Measurements from ENCODE around the gene PRSS1.
"Not testable (repeated sequence)": the region's sequence is repeated elsewhere in the genome, so short reads cannot be mapped to it uniquely, and the experiment has no call there.

PRSS1 gene

GRCh38 chr7:142776206-142776844 is 27.1 kb downstream of the PRSS1 start:
- H3K27ac ChIP-seq (ENCODE audit: low read length), result no peak overlapping the region
- peaks cover 1% of the 10 kb centered on the region; the same call in 1 of the 2 replicates for H3K4me1 ChIP-seq (ENCODE audit: low read length)
- H3K4me3 ChIP-seq (ENCODE audit: low read length), result no peak overlapping the region
- H3K79me2 ChIP-seq (ENCODE audit: low read length), result no peaks in the 10 kb centered on the region
- no peak overlapping the region for H2AFZ ChIP-seq (ENCODE audit: low read depth, low read length)
- H3K9me3 ChIP-seq (ENCODE audit: insufficient read depth, low read length), result no peaks in the 10 kb centered on the region
- H3K9ac ChIP-seq (ENCODE audit: low read length), result no peak overlapping the region
- no peaks in the 10 kb centered on the region for H4K20me1 ChIP-seq (ENCODE audit: insufficient read depth, low read length)
- no peak overlapping the region for H3K4me2 ChIP-seq (ENCODE audit: low read length)
- no peaks in the 10 kb centered on the region for H3K36me3 ChIP-seq (replicated peaks; ENCODE audit: low read depth, low read length)
- TF ChIP-seq EZH2phosphoT487 (IDR thresholded peaks at IDR 0.05; ENCODE audit: low read depth), result no peak
- no peak for TF ChIP-seq CTCF (IDR thresholded peaks at IDR 0.05; ENCODE audit: low read depth, low read length)
- H3K27me3 ChIP-seq (ENCODE audit: low read depth, low read length), result peaks cover 11% of the 10 kb centered on the region

- H3K79me2 ChIP-seq (ENCODE audit: low read length); H3K9me3 ChIP-seq (ENCODE audit: insufficient read depth, low read length); H2AFZ ChIP-seq (ENCODE audit: low read depth, low read length); H3K36me3 ChIP-seq (replicated peaks; ENCODE audit: low read depth, low read length); H4K20me1 ChIP-seq (ENCODE audit: insufficient read depth, low read length); H3K4me3 ChIP-seq (ENCODE audit: low read length); H3K4me2 ChIP-seq (ENCODE audit: low read length); H3K9ac ChIP-seq (ENCODE audit: low read length); H3K27me3 ChIP-seq (ENCODE audit: low read depth, low read length); H3K27ac ChIP-seq (ENCODE audit: low read length); H3K4me1 ChIP-seq (ENCODE audit: low read length): not testable (repeated sequence)
Observed at GRCh38 chr7:142776845-142777225, 27.6 kb downstream of the PRSS1 start.

- Histone ChIP-seq H2AFZ (ENCODE audit: low read depth, low read length) (no peak overlapping the region), H3K79me2 (ENCODE audit: low read length) (no peaks in the 10 kb centered on the region), H3K4me2 (ENCODE audit: low read length) (no peak overlapping the region), H3K36me3 (replicated peaks; ENCODE audit: low read depth, low read length) (no peaks in the 10 kb centered on the region), H3K27ac (ENCODE audit: low read length) (no peak overlapping the region), H3K9ac (ENCODE audit: low read length) (no peak overlapping the region), H3K4me1 (ENCODE audit: low read length) (0 out of 2 replicates have a peak, but pooled peaks cover under 1% of the 10 kb centered on the region), H3K27me3 (ENCODE audit: low read depth, low read length) (0 out of 2 replicates have a peak, but pooled peaks cover 5% of the 10 kb centered on the region), H4K20me1 (ENCODE audit: insufficient read depth, low read length) (no peaks in the 10 kb centered on the region), H3K4me3 (ENCODE audit: low read length) (no peak overlapping the region), H3K9me3 (ENCODE audit: insufficient read depth, low read length) (no peaks in the 10 kb centered on the region)
- TF ChIP-seq CTCF (IDR thresholded peaks at IDR 0.05; ENCODE audit: low read depth, low read length) (no peak), EZH2phosphoT487 (IDR thresholded peaks at IDR 0.05; ENCODE audit: low read depth) (no peak)
Observed at GRCh38 chr7:142777318-142777717, 28.0 kb downstream of the PRSS1 start.

- peaks cover 17% of the 10 kb centered on the region for H3K4me1 ChIP-seq (ENCODE audit: low read length)
- peak overlapping the region; percentile 46 for H3K9ac ChIP-seq (ENCODE audit: low read length)
- peak overlapping the region; percentile 90 for H2AFZ ChIP-seq (ENCODE audit: low read depth, low read length)
- H3K79me2 ChIP-seq (ENCODE audit: low read length), result no peaks in the 10 kb centered on the region
- no peaks in the 10 kb centered on the region for H3K9me3 ChIP-seq (ENCODE audit: insufficient read depth, low read length)
- H3K27ac ChIP-seq (ENCODE audit: low read length), result no peak overlapping the region
- H3K4me3 ChIP-seq (ENCODE audit: low read length), result peak overlapping the region; percentile 81
- no peak for TF ChIP-seq EZH2phosphoT487 (IDR thresholded peaks at IDR 0.05; ENCODE audit: low read depth)
- peak; percentile 98 for TF ChIP-seq CTCF (IDR thresholded peaks at IDR 0.05; ENCODE audit: low read depth, low read length)
- no peaks in the 10 kb centered on the region for H4K20me1 ChIP-seq (ENCODE audit: insufficient read depth, low read length)
- H3K36me3 ChIP-seq (replicated peaks; ENCODE audit: low read depth, low read length), result no peaks in the 10 kb centered on the region
- H3K27me3 ChIP-seq (ENCODE audit: low read depth, low read length), result 0 out of 2 replicates have a peak, but pooled peaks cover 3% of the 10 kb centered on the region
- H3K4me2 ChIP-seq (ENCODE audit: low read length), result peak overlapping the region; percentile 92
Observed at GRCh38 chr7:142782922-142783900, 33.9 kb downstream of the PRSS1 start.
